ENCODE data around the gene EME1. TPM values are rescaled to one million over a fixed set of nuclear protein-coding genes. Genes with fewer than 3 reads are reported as not detected.

Gene EME1
- total RNA-seq, 1 donor from 2014 or later = 1.3 TPM

DNA sequence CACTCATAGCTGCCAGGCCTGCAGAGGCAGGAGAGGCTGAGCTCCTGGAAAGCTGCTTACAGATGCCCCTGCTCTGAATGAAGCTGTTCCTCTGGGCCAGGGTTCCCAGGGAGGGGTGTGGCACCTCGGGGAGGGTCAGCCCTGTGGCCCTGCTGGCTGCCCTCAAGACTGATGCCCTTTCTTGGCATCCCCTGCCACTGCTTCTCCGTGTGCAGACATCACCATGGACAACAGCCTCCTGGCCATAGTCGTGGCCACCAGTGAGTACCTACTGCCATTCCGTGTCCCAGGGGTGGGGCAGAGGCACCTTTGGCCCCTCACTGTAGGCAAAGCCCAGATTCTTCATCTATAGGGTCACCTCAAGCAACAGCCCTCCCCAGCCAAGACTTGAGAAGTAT, 9.0 kb upstream of the EME1 start:
- Histone ChIP-seq H3K4me3 (no peak overlapping the region), H3K36me3 (peaks cover 38% of the 10 kb centered on the region)
- no peak for DNase-seq

DNA sequence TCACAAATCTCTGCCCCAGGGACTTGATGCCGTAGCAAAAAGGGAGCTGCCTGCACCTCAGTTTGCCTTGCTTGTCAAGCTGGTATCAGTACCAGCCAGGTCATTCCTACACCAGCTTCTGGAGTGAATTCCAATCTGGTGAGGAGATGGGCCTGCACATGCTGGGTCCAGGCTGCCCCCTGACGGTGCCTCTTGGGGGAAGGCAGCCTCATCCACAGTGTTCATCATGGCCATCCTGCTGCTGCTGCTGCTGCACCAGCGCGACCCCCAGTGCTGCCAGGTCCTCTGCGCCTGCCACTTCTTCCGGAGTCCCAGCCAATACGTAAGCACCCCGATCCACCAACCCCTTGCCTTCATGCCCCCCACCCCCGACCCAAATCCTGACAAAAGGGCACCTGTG, 8.3 kb upstream of the EME1 start:
- Histone ChIP-seq H3K27ac (no peak overlapping the region), H3K36me3 (peaks cover 42% of the 10 kb centered on the region), H3K27me3 (no peaks in the 10 kb centered on the region), H3K9me3 (no peaks in the 10 kb centered on the region), H3K4me1 (peaks cover 7% of the 10 kb centered on the region), H3K4me3 (no peak overlapping the region)
- ATAC-seq (no peak), DNase-seq (no peak)
- TF ChIP-seq, protein P1, sequence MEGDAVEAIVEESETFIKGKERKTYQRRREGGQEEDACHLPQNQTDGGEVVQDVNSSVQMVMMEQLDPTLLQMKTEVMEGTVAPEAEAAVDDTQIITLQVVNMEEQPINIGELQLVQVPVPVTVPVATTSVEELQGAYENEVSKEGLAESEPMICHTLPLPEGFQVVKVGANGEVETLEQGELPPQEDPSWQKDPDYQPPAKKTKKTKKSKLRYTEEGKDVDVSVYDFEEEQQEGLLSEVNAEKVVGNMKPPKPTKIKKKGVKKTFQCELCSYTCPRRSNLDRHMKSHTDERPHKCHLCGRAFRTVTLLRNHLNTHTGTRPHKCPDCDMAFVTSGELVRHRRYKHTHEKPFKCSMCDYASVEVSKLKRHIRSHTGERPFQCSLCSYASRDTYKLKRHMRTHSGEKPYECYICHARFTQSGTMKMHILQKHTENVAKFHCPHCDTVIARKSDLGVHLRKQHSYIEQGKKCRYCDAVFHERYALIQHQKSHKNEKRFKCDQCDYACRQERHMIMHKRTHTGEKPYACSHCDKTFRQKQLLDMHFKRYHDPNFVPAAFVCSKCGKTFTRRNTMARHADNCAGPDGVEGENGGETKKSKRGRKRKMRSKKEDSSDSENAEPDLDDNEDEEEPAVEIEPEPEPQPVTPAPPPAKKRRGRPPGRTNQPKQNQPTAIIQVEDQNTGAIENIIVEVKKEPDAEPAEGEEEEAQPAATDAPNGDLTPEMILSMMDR (IDR thresholded peaks at IDR 0.05) = no peak
- intact Hi-C loops (cut with DNase I) = no loop called here

More for the DNA sequence above, 9.0 kb upstream of the EME1 start:
- Histone ChIP-seq H3K4me1 (peaks cover 7% of the 10 kb centered on the region), H3K27me3 (no peaks in the 10 kb centered on the region), H3K9me3 (no peaks in the 10 kb centered on the region), H3K27ac (no peak overlapping the region)
- ATAC-seq = no peak
- intact Hi-C loops (cut with DNase I) = no loop called here
- TF ChIP-seq, protein P1 (IDR thresholded peaks at IDR 0.05) = no peak

DNA sequence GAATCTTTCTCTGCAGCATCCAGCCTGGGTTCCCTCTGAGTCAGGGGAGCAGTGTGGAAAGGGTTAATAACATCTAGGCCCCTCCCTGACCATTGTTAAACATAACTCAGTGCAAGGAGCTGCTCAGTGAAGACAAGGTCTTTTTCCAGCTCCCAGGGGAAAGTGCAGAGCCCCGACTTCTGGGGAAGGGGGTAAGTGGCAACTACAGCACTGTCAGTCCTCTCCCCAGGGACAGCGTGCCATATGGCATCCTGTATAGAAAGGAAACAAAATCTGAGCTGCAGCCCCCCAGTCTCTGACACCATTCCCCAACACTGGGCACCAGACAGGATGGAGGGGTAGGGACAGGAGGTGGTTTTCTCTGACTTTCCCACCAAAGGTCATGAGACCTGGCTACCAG, 7.9 kb upstream of the EME1 start:
- peaks cover 7% of the 10 kb centered on the region for H3K4me1 ChIP-seq
- TF ChIP-seq, protein P1 (IDR thresholded peaks at IDR 0.05) = no peak
- H3K4me3 ChIP-seq = no peak overlapping the region
- ATAC-seq = no peak
- H3K27me3 ChIP-seq = no peaks in the 10 kb centered on the region
- DNase-seq = no peak
- intact Hi-C loops (cut with DNase I) = no loop called here
- no peak overlapping the region for H3K27ac ChIP-seq
- no peaks in the 10 kb centered on the region for H3K9me3 ChIP-seq
- H3K36me3 ChIP-seq = peaks cover 47% of the 10 kb centered on the region

DNA sequence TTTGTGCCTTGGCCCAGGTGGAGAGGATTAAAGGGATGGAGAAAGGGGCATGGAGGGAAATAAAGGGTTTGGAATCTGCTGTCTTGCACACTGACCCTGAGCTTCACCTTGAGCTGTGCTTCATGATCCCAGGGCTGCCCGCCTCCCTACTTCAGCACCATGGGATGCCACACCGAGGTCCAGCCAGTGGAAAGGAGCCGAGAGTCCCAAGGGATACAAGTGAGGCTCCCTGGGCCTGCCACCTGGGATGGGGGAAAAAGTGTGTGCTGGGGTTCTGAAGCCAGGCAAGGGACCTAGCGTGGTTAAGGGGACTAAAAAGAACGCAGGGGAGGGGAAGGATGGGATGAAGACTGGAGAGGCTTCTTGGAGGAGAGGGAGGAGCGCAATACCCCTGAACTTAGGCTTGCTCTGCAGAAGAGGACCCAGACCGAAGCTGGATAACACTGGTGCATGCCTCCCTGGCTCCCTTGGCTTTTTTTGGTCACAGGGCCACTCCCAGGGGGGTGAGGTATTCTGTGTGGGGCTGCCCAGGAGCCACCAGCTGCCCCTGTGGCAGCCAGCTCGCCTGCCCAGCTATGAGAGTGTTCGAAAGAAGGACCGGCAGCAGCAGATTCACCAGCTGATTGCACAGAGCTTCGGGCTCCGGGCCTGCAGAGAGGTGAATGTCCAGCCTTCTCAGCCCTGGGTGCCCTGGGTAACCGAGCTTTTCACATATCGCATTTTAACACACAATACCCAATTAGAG, 7.2 kb upstream of the EME1 start:
- no peak for ATAC-seq
- Histone ChIP-seq H3K36me3 (peaks cover 52% of the 10 kb centered on the region), H3K4me1 (peaks cover 7% of the 10 kb centered on the region), H3K4me3 (no peak overlapping the region), H3K27ac (no peak overlapping the region), H3K9me3 (no peaks in the 10 kb centered on the region), H3K27me3 (no peaks in the 10 kb centered on the region)
- intact Hi-C loops (cut with DNase I) = no loop called here
- TF ChIP-seq, protein P1 (IDR thresholded peaks at IDR 0.05) = no peak
- DNase-seq = no peak

DNA sequence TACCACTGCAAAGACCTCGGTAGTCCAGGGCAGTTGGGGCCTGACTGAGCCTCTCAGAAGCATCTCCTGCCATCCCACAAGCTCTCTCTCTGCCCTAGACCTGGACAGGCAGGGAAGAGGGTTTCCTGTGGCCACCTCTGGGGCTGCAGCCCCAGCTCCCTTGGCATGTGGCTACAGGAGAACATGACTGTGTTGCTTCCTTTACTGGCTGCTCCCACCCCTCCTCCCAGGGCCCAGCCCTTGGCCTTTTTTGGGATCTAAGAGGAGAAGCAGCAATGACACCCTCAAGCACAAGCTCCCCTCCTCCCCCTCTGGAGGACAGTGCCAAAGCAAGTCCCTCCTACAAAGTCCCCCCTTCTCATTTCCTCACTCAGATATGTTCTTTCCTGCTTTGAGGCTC, 5.6 kb upstream of the EME1 start:
- H3K27me3 ChIP-seq = no peaks in the 10 kb centered on the region
- peaks cover 47% of the 10 kb centered on the region for H3K36me3 ChIP-seq
- no peaks in the 10 kb centered on the region for H3K9me3 ChIP-seq
- H3K4me3 ChIP-seq = no peak overlapping the region
- DNase-seq (no peak), ATAC-seq (no peak)
- TF ChIP-seq, protein P1 (IDR thresholded peaks at IDR 0.05) = no peak
- H3K27ac ChIP-seq = no peak overlapping the region
- peaks cover 12% of the 10 kb centered on the region for H3K4me1 ChIP-seq
- intact Hi-C loops (cut with DNase I) = no loop called here
